Mesenchymal stem cell (in vitro differentiated cells and primary cell): ENCODE measurements around the gene TEDC2.

Source experiments
- DNase-seq: peaks from one replicate; pipeline ENCODE4 v3.0.0-alpha.2; 2013
- H2AFZ ChIP-seq: one replicate; pipeline ENCODE4 v1.6.1; 2013; ENCODE audit warnings: low read depth, mild to moderate bottlenecking, control low read depth, inconsistent platforms, low read length, moderate library complexity
- H2AK5ac ChIP-seq: 2 replicates; pipeline ENCODE4 v1.6.1; 2013; ENCODE audit warnings: low read length, moderate library complexity, mild to moderate bottlenecking, inconsistent platforms; ENCODE audit not compliant: severe bottlenecking
- H2BK120ac ChIP-seq: one replicate; pipeline ENCODE4 v1.6.1; 2013; ENCODE audit warnings: low read depth, mild to moderate bottlenecking, inconsistent platforms, low read length, moderate library complexity
- H2BK12ac ChIP-seq, 2 experiments: one replicate each; pipeline ENCODE4 v1.6.1; 2013; ENCODE audit warnings: inconsistent platforms in 2 of 2, low read length in 2 of 2, mild to moderate bottlenecking in 2 of 2, moderate library complexity in 2 of 2, control low read depth in 1 of 2
- H2BK15ac ChIP-seq: one replicate; pipeline ENCODE4 v1.6.1; 2013; ENCODE audit warnings: mild to moderate bottlenecking, low read depth, inconsistent platforms; ENCODE audit not compliant: poor library complexity, severe bottlenecking
- H2BK5ac ChIP-seq: 2 replicates; pipeline ENCODE4 v1.6.1; 2013; ENCODE audit warnings: low read depth, mild to moderate bottlenecking, low read length, control low read depth, inconsistent platforms; ENCODE audit not compliant: poor library complexity, severe bottlenecking
- H3K14ac ChIP-seq, 2 experiments: one replicate each; pipeline ENCODE4 v1.6.1; 2013; ENCODE audit warnings: inconsistent platforms in 2 of 2, low read length in 2 of 2, control low read depth in 1 of 2, mild to moderate bottlenecking in 1 of 2, moderate library complexity in 1 of 2
- H3K18ac ChIP-seq, 2 experiments: one replicate each; pipeline ENCODE4 v1.6.1; 2013; ENCODE audit warnings: inconsistent platforms in 2 of 2, low read length in 2 of 2, control low read depth in 1 of 2, low read depth in 1 of 2, mild to moderate bottlenecking in 1 of 2
- H3K23ac ChIP-seq, 2 experiments: one replicate each; pipeline ENCODE4 v1.6.1; 2013; ENCODE audit warnings: inconsistent platforms in 2 of 2, low read length in 2 of 2, mild to moderate bottlenecking in 2 of 2, moderate library complexity in 2 of 2, control low read depth in 1 of 2
- H3K27ac ChIP-seq: 2 replicates; pipeline ENCODE4 v1.5.1; 2013; ENCODE audit warnings: mild to moderate bottlenecking, moderate library complexity, low read length, control low read depth, inconsistent platforms; ENCODE audit not compliant: poor library complexity, severe bottlenecking
- H3K27me3 ChIP-seq, 2 experiments: 2 replicates each; pipeline versions ENCODE4 v1.6.1 to v1.7.0; 2013; ENCODE audit warnings: low read length in 2 of 2, mild to moderate bottlenecking in 2 of 2, moderate library complexity in 2 of 2, control low read depth in 1 of 2, inconsistent platforms in 1 of 2; ENCODE audit not compliant: control insufficient read depth in 1 of 2, insufficient read depth in 1 of 2
- H3K36me3 ChIP-seq, 2 experiments: 2 replicates each; pipeline versions ENCODE4 v1.6.1 to v1.7.0; 2013; ENCODE audit warnings: low read length in 2 of 2, control low read depth in 1 of 2, inconsistent platforms in 1 of 2, low read depth in 1 of 2, mild to moderate bottlenecking in 1 of 2; ENCODE audit not compliant: insufficient read depth in 2 of 2, control insufficient read depth in 1 of 2
- H3K4ac ChIP-seq, 2 experiments: one replicate each; pipeline ENCODE4 v1.6.1; 2013; ENCODE audit warnings: inconsistent platforms in 2 of 2, low read length in 2 of 2, mild to moderate bottlenecking in 2 of 2, moderate library complexity in 2 of 2, control low read depth in 1 of 2, low read depth in 1 of 2
- H3K4me1 ChIP-seq: 2 replicates; pipeline ENCODE4 v1.6.1; 2013; ENCODE audit warnings: low read depth, low read length, control low read depth; ENCODE audit not compliant: control insufficient read depth, insufficient read depth
- H3K4me2 ChIP-seq: 2 replicates; pipeline ENCODE4 v1.6.1; 2013; ENCODE audit warnings: low read length, mild to moderate bottlenecking, inconsistent platforms; ENCODE audit not compliant: poor library complexity, severe bottlenecking
- H3K4me3 ChIP-seq, 2 experiments: 2 replicates each; pipeline versions ENCODE4 v1.5.1 to v1.7.0; 2013; ENCODE audit warnings: low read length in 2 of 2, mild to moderate bottlenecking in 2 of 2, control low read depth in 1 of 2, low read depth in 1 of 2; ENCODE audit not compliant: insufficient read depth in 1 of 2
- H3K79me1 ChIP-seq: replicated peaks from 2 replicates; pipeline ENCODE4 v1.6.1; 2013; ENCODE audit warnings: mild to moderate bottlenecking, control low read depth, low read length, inconsistent platforms; ENCODE audit not compliant: poor library complexity, severe bottlenecking
- H3K9ac ChIP-seq: 2 replicates; pipeline ENCODE4 v1.7.0; 2013; ENCODE audit warnings: mild to moderate bottlenecking, low read length, moderate library complexity
- H3K9me3 ChIP-seq: 2 replicates; pipeline ENCODE4 v1.7.0; 2013; ENCODE audit warnings: mild to moderate bottlenecking, low read length; ENCODE audit not compliant: control insufficient read depth
- H4K8ac ChIP-seq: one replicate; pipeline ENCODE4 v1.6.1; 2013; ENCODE audit warnings: inconsistent platforms, mild to moderate bottlenecking, low read length, moderate library complexity
- H4K91ac ChIP-seq: one replicate; pipeline ENCODE4 v1.6.1; 2013; ENCODE audit warnings: mild to moderate bottlenecking, low read length, inconsistent platforms
- WGBS: methylation state at CpG from one replicate; pipeline ENCODE4 v1.1.7; 2013; ENCODE audit warnings: mixed read lengths; 5-methylcytosine and 5-hydroxymethylcytosine counted together

TEDC2 gene

DNA sequence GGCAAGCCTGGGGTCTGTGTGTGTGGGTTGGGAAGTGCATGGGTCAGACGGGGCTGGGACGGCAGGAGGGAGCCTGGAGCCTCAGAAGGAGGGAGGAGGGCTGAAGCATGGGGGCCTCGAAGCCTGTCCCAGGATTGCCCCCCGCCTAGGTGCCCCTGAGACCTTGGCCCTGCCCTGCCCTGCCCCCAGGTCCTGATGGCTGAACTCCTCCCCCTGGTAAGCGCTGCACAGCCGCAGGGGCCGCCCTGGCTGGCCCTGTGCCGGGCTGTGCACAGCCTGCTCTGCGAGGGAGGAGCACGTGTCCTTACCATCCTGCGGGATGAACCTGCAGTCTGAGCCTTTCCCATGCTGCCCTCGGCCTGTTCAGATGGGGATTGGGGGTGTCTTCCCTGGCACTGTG, 4.4 kb downstream of the TEDC2 start:
- Histone ChIP-seq H2AK5ac (no peak overlapping the region), H4K91ac (no peak overlapping the region), H2BK120ac (no peak overlapping the region), H3K4me2 (no peak overlapping the region), H3K27me3 (peaks cover 6% of the 10 kb centered on the region in 2 experiments), H3K27ac (no peak overlapping the region), H3K23ac (no peak overlapping the region), H3K4ac (no peak overlapping the region), H4K8ac (no peak overlapping the region), H3K9me3 (no peaks in the 10 kb centered on the region), H3K4me3 (no peak overlapping the region), H3K79me1 (peaks cover 14% of the 10 kb centered on the region), H2BK12ac (no peak overlapping the region), H2BK15ac (no peak overlapping the region), H3K9ac (no peak overlapping the region), H3K36me3 (peaks cover 0 to 6% of the 10 kb centered on the region in 2 experiments), H3K18ac (no peak overlapping the region), H3K14ac (no peak overlapping the region), H3K4me1 (peaks cover 38% of the 10 kb centered on the region), H2AFZ (no peak overlapping the region), H2BK5ac (no peak overlapping the region)
- no peak for DNase-seq
- WGBS: 87% methylated on average over 12 of the region's 12 CpGs

DNA sequence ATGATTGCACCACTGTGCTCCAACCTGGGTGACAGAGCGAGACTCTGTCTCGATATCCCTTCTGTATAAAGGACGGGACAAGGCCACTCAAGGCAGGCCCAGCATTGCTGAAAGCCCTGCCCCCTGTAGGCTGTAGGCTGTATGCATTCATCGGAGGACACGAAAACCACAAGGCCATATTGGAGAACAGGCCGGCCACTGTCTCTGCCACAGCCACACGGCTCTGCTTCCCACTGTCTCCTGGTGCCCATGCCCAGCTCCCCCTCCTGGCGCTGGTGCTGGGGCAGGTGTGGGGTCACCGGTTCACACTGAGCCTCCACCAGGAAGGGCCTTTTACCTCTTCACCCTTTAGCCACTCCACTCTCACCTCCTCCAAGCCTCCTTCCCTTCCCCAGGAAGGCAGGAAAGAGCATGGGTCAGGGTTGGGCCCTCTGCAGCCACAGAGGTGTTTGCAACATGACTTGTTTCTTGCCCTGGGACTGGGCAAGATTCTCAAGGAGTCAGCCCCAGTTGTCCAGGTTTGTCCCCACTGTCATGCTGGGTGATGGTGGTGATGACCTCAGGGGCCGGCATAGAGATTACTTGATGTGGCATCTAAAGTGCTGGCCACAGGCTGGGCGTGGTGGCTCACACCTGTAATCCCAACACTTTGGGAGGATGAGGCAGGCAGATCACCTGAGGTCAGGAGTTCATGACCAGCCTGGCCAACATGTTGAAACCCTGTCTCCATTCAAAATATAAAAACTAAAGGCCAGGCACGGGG, 5.9 kb downstream of the TEDC2 start:
- H2BK5ac ChIP-seq: no peak overlapping the region
- peaks cover 0 to 6% of the 10 kb centered on the region in 2 experiments for H3K36me3 ChIP-seq
- H3K4ac ChIP-seq: no peak overlapping the region
- H2BK120ac ChIP-seq: no peak overlapping the region
- peaks cover 8% of the 10 kb centered on the region for H3K79me1 ChIP-seq
- H2BK15ac ChIP-seq: no peak overlapping the region
- no peak overlapping the region for H4K91ac ChIP-seq
- H3K4me1 ChIP-seq: peaks cover 33% of the 10 kb centered on the region
- peaks cover 19 to 20% of the 10 kb centered on the region in 2 experiments for H3K27me3 ChIP-seq
- no peak overlapping the region for H4K8ac ChIP-seq
- no peak overlapping the region for H3K18ac ChIP-seq
- no peak overlapping the region for H3K14ac ChIP-seq
- 93% methylated on average over 12 of the region's 12 CpGs for WGBS
- H2AK5ac ChIP-seq: no peak overlapping the region
- no peak overlapping the region for H2BK12ac ChIP-seq
- no peak overlapping the region for H3K27ac ChIP-seq
- no peaks in the 10 kb centered on the region for H3K9me3 ChIP-seq
- DNase-seq: no peak
- no peak overlapping the region for H3K4me3 ChIP-seq
- no peak overlapping the region for H3K9ac ChIP-seq
- no peak overlapping the region for H3K23ac ChIP-seq
- no peak overlapping the region for H3K4me2 ChIP-seq
- H2AFZ ChIP-seq: no peak overlapping the region

DNA sequence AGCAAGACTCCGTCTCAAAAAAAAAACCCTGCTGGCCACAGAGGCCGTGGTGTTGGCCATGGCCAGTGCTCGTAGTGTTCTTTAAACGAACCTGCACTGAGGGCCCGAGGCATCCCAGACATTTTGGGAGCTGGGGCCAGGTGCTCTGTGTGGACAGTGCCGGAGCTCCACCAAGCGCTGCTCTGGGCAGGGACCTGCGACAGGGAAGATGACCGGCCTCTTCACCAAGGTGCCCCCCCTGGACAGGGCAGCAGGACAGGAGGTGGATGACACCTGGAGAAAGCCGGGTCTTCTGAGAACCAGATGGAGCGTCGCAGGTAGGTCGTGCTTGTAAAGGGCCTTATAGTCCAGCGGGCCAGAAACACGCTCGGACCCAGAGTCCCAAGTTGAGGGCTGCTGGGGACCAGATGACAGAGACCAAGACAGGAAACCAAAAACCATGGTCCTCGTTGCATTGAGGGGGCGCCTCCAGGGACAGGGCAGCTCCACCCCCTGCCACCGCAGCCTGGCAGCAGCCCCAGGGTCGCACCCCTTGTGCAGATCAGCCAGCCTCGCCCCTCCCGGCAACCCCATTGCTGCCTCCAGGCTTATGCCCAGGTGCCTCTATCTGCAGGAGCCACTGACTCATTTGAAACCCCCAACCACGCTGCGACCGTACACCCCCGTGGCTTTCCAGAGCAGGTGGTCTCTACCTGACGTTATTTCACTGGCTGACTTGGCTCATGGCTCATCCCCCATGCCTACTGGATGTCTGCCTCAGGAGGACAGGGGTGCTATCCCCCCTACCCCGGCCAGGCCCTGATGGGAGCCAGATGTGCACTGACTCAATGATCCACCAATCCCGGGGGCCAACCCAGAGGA, 7.0 kb downstream of the TEDC2 start:
- H3K27me3 ChIP-seq: peaks cover 19 to 21% of the 10 kb centered on the region in 2 experiments
- peak overlapping the region in 1 of 2 experiments; percentile 74 for H3K4me3 ChIP-seq
- H3K79me1 ChIP-seq: no peaks in the 10 kb centered on the region
- no peak overlapping the region for H2BK5ac ChIP-seq
- H3K4me1 ChIP-seq: peaks cover 40% of the 10 kb centered on the region
- H3K18ac ChIP-seq: peak overlapping the region in 1 of 2 experiments; percentile 28
- H2AK5ac ChIP-seq: no peak overlapping the region
- H3K23ac ChIP-seq: peak overlapping the region in 1 of 2 experiments; percentile 26
- peak overlapping the region; percentile 77 for H3K9ac ChIP-seq
- H4K91ac ChIP-seq: no peak overlapping the region
- WGBS: 89% methylated on average over 29 of the region's 29 CpGs
- H2BK15ac ChIP-seq: no peak overlapping the region
- H2BK12ac ChIP-seq: peak overlapping the region in 1 of 2 experiments; percentile 24
- H3K4ac ChIP-seq: peak overlapping the region in 1 of 2 experiments; percentile 32
- peak overlapping the region; percentile 36 for H2AFZ ChIP-seq
- peak overlapping the region; percentile 97 for H3K4me2 ChIP-seq
- H4K8ac ChIP-seq: peak overlapping the region; percentile 46
- H3K14ac ChIP-seq: no peak overlapping the region
- no peaks in the 10 kb centered on the region for H3K9me3 ChIP-seq
- H2BK120ac ChIP-seq: no peak overlapping the region
- H3K27ac ChIP-seq: no peak overlapping the region
- DNase-seq: no peak
- peaks cover 0 to 6% of the 10 kb centered on the region in 2 experiments for H3K36me3 ChIP-seq
